K562 (cell line): ENCODE data around the gene TEAD4.

Experiments used
- YBX1 ChIP-seq: fragments of 450-650 bp; IDR thresholded peaks from 2 replicates; pipeline ENCODE4 v1.7.1; 2016; ENCODE audit warnings: mild to moderate bottlenecking
- TF ChIP-seq, protein P1 (sequence below), 3 experiments: IDR thresholded peaks in 2 of 3; conservative IDR thresholded peaks in 1 of 3; 2 replicates each; pipeline ENCODE4 v1.5.1; 2011 to 2012; ENCODE audit warnings: low read length in 3 of 3, mild to moderate bottlenecking in 3 of 3, control low read depth in 2 of 3, improper control_type of control experiment in 1 of 3, inconsistent platforms in 1 of 3, low read depth in 1 of 3, mixed read lengths in 1 of 3, moderate library complexity in 1 of 3; ENCODE audit not compliant: insufficient read depth in 2 of 3
- TF ChIP-seq, protein P2 (sequence below): fragments of 250-450 bp; sonication (Bioruptor Pico); IDR thresholded peaks from 2 replicates; pipeline ENCODE4 v1.4.0; 2020

DNA sequence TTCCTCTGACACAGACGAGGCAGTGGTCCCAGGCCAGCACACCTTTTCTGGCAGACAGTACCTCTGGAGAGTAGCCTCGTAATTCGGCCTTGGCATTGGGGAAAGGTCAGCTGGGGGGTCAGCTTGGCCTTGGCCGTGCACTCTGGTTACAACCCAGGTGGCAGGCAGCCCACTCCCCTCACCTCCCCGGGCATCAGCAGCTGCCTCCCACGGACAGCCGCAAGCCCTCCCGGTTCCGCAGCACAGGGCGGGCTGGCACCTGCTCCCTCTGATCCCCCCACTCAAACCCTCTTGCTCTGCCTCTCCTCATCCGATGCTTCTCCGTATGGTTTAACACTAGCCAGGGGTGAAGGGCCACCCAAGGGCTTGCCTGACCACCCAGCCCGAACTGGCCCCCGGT is 50.6 kb downstream of the TEAD4 start:
- TF ChIP-seq, protein P1, sequence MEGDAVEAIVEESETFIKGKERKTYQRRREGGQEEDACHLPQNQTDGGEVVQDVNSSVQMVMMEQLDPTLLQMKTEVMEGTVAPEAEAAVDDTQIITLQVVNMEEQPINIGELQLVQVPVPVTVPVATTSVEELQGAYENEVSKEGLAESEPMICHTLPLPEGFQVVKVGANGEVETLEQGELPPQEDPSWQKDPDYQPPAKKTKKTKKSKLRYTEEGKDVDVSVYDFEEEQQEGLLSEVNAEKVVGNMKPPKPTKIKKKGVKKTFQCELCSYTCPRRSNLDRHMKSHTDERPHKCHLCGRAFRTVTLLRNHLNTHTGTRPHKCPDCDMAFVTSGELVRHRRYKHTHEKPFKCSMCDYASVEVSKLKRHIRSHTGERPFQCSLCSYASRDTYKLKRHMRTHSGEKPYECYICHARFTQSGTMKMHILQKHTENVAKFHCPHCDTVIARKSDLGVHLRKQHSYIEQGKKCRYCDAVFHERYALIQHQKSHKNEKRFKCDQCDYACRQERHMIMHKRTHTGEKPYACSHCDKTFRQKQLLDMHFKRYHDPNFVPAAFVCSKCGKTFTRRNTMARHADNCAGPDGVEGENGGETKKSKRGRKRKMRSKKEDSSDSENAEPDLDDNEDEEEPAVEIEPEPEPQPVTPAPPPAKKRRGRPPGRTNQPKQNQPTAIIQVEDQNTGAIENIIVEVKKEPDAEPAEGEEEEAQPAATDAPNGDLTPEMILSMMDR (IDR thresholded peaks at IDR 0.05 in 2 of 3, conservative IDR thresholded peaks at IDR 0.05 in 1 of 3; ENCODE audit: insufficient read depth in 2 of 3, low read depth in 1 of 3, low read length in 3 of 3): no peak
- no peak for TF ChIP-seq YBX1
- TF ChIP-seq, protein P2, sequence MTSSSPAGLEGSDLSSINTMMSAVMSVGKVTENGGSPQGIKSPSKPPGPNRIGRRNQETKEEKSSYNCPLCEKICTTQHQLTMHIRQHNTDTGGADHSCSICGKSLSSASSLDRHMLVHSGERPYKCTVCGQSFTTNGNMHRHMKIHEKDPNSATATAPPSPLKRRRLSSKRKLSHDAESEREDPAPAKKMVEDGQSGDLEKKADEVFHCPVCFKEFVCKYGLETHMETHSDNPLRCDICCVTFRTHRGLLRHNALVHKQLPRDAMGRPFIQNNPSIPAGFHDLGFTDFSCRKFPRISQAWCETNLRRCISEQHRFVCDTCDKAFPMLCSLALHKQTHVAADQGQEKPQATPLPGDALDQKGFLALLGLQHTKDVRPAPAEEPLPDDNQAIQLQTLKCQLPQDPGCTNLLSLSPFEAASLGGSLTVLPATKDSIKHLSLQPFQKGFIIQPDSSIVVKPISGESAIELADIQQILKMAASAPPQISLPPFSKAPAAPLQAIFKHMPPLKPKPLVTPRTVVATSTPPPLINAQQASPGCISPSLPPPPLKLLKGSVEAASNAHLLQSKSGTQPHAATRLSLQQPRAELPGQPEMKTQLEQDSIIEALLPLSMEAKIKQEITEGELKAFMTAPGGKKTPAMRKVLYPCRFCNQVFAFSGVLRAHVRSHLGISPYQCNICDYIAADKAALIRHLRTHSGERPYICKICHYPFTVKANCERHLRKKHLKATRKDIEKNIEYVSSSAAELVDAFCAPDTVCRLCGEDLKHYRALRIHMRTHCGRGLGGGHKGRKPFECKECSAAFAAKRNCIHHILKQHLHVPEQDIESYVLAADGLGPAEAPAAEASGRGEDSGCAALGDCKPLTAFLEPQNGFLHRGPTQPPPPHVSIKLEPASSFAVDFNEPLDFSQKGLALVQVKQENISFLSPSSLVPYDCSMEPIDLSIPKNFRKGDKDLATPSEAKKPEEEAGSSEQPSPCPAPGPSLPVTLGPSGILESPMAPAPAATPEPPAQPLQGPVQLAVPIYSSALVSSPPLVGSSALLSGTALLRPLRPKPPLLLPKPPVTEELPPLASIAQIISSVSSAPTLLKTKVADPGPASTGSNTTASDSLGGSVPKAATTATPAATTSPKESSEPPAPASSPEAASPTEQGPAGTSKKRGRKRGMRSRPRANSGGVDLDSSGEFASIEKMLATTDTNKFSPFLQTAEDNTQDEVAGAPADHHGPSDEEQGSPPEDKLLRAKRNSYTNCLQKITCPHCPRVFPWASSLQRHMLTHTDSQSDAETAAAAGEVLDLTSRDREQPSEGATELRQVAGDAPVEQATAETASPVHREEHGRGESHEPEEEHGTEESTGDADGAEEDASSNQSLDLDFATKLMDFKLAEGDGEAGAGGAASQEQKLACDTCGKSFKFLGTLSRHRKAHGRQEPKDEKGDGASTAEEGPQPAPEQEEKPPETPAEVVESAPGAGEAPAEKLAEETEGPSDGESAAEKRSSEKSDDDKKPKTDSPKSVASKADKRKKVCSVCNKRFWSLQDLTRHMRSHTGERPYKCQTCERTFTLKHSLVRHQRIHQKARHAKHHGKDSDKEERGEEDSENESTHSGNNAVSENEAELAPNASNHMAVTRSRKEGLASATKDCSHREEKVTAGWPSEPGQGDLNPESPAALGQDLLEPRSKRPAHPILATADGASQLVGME (CRISPR knock-in tag): no peak
